Memory B cell (primary cell): Measurements from ENCODE around the gene SORL1.
"Not testable (repeated sequence)": the region's sequence is repeated elsewhere in the genome, so short reads cannot be mapped to it uniquely, and the experiment has no call there.

Experiments
- ATAC-seq: fragments of 150-1000 bp; cut with Tn5 transposase; 2 replicates; pipeline ENCODE4 v1.10.0; 2021; ENCODE audit warnings: low read depth, mild to moderate bottlenecking, moderate library complexity
- DNase-seq, 2 donors: peaks; one replicate each; pipeline ENCODE4 v3.0.0; 2022; ENCODE audit warnings: low spot score in 2 of 2
- H3K27ac Mint-ChIP-seq: one replicate; pipeline ENCODE4 v1.8.0; 2022; ENCODE audit warnings: mild to moderate bottlenecking, moderate library complexity, mixed read lengths
- H3K27me3 Mint-ChIP-seq: one replicate; pipeline ENCODE4 v1.8.0; 2022; ENCODE audit warnings: mixed read lengths
- H3K36me3 Mint-ChIP-seq: one replicate; pipeline ENCODE4 v1.8.0; 2022; ENCODE audit warnings: mild to moderate bottlenecking, mixed read lengths
- H3K4me1 Mint-ChIP-seq: one replicate; pipeline ENCODE4 v1.8.0; 2022; ENCODE audit warnings: mixed read lengths
- H3K4me3 Mint-ChIP-seq: one replicate; pipeline ENCODE4 v1.8.0; 2022; ENCODE audit warnings: mild to moderate bottlenecking, moderate library complexity, mixed read lengths
- H3K9me3 Mint-ChIP-seq: one replicate; pipeline ENCODE4 v1.8.0; 2022; ENCODE audit warnings: mixed read lengths

Gene SORL1, protein sequence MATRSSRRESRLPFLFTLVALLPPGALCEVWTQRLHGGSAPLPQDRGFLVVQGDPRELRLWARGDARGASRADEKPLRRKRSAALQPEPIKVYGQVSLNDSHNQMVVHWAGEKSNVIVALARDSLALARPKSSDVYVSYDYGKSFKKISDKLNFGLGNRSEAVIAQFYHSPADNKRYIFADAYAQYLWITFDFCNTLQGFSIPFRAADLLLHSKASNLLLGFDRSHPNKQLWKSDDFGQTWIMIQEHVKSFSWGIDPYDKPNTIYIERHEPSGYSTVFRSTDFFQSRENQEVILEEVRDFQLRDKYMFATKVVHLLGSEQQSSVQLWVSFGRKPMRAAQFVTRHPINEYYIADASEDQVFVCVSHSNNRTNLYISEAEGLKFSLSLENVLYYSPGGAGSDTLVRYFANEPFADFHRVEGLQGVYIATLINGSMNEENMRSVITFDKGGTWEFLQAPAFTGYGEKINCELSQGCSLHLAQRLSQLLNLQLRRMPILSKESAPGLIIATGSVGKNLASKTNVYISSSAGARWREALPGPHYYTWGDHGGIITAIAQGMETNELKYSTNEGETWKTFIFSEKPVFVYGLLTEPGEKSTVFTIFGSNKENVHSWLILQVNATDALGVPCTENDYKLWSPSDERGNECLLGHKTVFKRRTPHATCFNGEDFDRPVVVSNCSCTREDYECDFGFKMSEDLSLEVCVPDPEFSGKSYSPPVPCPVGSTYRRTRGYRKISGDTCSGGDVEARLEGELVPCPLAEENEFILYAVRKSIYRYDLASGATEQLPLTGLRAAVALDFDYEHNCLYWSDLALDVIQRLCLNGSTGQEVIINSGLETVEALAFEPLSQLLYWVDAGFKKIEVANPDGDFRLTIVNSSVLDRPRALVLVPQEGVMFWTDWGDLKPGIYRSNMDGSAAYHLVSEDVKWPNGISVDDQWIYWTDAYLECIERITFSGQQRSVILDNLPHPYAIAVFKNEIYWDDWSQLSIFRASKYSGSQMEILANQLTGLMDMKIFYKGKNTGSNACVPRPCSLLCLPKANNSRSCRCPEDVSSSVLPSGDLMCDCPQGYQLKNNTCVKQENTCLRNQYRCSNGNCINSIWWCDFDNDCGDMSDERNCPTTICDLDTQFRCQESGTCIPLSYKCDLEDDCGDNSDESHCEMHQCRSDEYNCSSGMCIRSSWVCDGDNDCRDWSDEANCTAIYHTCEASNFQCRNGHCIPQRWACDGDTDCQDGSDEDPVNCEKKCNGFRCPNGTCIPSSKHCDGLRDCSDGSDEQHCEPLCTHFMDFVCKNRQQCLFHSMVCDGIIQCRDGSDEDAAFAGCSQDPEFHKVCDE (N-terminal part only)

DNA sequence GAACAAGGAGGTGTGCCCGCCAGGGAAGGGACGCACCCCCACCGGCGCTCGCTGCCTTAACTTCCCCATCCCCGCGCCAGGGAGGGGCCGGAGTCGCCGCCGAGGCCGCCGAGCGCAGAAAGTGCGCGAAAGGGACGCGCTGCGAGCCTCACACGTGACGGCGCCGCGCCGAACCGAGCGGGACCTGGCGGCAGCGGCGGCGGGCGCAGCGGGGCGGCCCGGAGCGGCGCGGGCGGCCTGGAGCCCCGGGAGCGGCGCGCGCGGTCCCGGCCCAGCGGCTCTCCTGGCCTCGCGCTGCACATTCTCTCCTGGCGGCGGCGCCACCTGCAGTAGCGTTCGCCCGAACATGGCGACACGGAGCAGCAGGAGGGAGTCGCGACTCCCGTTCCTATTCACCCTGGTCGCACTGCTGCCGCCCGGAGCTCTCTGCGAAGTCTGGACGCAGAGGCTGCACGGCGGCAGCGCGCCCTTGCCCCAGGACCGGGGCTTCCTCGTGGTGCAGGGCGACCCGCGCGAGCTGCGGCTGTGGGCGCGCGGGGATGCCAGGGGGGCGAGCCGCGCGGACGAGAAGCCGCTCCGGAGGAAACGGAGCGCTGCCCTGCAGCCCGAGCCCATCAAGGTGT, at the start of gene SORL1:
SORL1 (plus strand) TSS at position 329 of the 623 bp plus-strand sequence; CDS start at position 347, 18 bp downstream.
- H3K9me3 Mint-ChIP-seq, result no peaks in the 10 kb centered on the region
- ATAC-seq (peak; percentile 67), DNase-seq (peak; percentile 52 to 59)
- H3K4me3 Mint-ChIP-seq, result peak within 1 kb of the TSS; percentile 98
- H3K4me1 Mint-ChIP-seq, result peaks cover 43% of the 10 kb centered on the region
- H3K36me3 Mint-ChIP-seq, result no peaks in the 10 kb centered on the region
- peak within 1 kb of the TSS; percentile 94 for H3K27ac Mint-ChIP-seq
- H3K27me3 Mint-ChIP-seq, result peaks cover 10% of the 10 kb centered on the region

DNA sequence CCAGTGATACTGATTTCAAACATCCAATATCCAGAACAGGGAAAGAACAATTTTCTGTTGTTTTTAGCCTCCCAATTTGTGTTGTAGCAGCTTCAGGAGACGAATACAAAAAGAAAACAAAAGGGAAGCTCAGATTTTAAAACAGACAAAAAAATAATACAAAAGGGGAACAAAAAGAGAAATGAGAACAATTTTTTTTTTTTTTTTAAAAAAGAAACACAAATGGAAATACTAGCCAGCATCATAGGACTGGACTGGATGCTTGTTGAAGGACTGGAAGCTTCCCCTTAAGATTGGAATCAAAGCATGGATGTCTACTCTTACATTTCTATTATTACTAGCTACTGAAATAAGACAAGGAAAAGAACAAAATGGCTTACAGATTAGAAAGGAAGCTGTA, 46.5 kb upstream of the SORL1 start:
- H3K4me3 Mint-ChIP-seq, result no peak overlapping the region
- DNase-seq, result no peak
- H3K9me3 Mint-ChIP-seq, result peaks cover 10% of the 10 kb centered on the region
- peaks cover 5% of the 10 kb centered on the region for H3K36me3 Mint-ChIP-seq
- H3K27me3 Mint-ChIP-seq, result no peaks in the 10 kb centered on the region
- peaks cover 9% of the 10 kb centered on the region for H3K4me1 Mint-ChIP-seq
- no peak overlapping the region for H3K27ac Mint-ChIP-seq
- no peak for ATAC-seq

DNA sequence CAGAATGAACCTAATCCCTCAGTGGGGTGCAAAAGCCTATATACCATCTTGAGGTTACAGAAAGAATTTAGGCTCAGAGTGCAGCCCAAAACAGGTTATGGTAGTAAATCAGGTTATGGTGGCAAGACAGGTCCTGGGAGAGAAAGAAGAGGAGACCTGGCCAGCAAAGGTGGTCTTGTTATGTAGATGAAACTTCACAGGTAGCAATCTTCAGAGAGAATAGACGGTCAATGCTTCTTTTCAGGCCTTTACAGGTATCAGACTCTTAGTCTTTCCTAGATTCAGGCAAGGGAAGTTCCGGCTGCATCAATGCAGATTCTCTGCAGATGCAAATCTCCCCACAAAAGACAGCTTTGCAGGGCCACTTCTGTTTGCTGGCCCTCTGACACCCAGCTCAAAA, 45.8 kb upstream of the SORL1 start:
- Mint-ChIP-seq H3K4me1 (peaks cover 9% of the 10 kb centered on the region), H3K27ac (no peak overlapping the region)

DNA sequence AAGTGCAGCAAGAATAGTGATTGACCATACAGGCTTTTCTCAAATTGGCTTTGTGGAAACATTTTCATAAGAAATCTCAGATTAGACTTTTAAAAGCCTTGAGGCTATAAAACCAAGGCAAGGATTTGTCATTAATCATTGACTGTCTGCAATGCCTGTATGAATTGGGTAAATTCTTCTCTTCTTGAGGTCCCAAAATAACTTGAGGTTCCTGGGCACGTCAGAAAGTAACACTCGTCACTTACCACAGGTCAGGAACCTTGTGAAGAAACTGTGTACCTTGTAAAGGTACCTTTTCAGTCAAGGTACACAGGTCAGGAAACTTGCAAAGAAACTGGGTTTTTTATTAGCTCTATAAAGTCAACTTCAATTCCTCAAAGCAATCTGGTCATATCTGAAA, 43.3 kb upstream of the SORL1 start:
- H3K4me3 Mint-ChIP-seq, result no peak overlapping the region
- H3K27me3 Mint-ChIP-seq, result no peaks in the 10 kb centered on the region
- H3K9me3 Mint-ChIP-seq, result peaks cover 2% of the 10 kb centered on the region
- peaks cover 2% of the 10 kb centered on the region for H3K36me3 Mint-ChIP-seq
- peaks cover 9% of the 10 kb centered on the region for H3K4me1 Mint-ChIP-seq
- ATAC-seq (no peak), DNase-seq (no peak)
- H3K27ac Mint-ChIP-seq, result no peak overlapping the region

More for the DNA sequence above, 45.8 kb upstream of the SORL1 start:
- ATAC-seq (no peak), DNase-seq (no peak)
- Mint-ChIP-seq H3K9me3 (peaks cover 9% of the 10 kb centered on the region), H3K27me3 (no peaks in the 10 kb centered on the region), H3K36me3 (peaks cover 5% of the 10 kb centered on the region), H3K4me3 (no peak overlapping the region)

DNA sequence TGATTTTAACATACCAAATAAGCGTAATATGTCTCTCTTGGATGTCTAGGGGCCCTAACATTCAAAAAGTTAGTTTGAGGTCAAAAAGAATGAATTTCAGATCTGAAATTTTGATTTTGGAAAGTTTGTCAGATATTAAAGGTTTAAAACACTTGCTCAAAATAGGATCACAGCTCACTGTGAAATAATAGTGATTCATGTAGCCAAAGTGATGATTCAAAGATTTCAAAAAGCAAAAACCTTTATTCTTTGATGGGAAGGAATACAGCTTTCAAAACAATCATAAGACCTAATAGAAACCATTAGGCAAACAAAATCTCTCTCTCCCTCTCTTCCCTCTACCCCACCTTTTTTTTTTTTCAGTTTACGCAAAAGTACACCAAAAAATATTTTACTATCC, 42.1 kb upstream of the SORL1 start:
- not testable (repeated sequence) for H3K36me3 Mint-ChIP-seq, H3K4me3 Mint-ChIP-seq, H3K4me1 Mint-ChIP-seq, H3K27me3 Mint-ChIP-seq, H3K9me3 Mint-ChIP-seq, H3K27ac Mint-ChIP-seq, DNase-seq, ATAC-seq

GRCh38 chr11:121411330-121411729, 40.8 kb upstream of the SORL1 start:
- H3K4me3 Mint-ChIP-seq, H3K27ac Mint-ChIP-seq, H3K9me3 Mint-ChIP-seq, H3K27me3 Mint-ChIP-seq, DNase-seq, ATAC-seq, H3K4me1 Mint-ChIP-seq, H3K36me3 Mint-ChIP-seq: not testable (repeated sequence)

DNA sequence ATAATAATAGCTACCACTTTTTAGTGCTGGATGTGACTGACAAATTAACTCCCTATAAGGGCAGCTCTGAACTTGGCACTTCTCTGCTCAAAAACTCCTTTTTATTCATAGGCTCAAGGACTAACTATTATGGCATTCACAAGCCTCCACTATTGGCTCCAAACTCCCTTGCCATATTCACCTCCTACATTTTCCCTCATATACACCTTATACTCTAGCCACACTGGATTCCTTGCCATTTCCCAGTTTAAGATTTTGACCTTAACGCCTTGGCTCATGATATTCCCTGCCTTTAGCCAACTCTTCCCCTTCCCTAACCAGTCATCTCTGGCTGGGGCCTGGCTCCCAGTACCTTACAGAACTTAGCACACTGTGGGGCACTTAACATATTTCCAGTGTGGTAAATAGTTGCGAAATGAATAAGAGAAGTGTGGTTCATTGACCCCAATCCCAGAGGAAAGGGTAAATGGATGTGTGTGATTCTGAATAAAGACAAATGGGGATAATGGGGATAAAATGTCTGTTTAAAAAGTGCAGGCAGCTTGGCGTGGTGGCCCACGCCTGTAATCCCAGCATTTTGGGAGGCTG, 40.0 kb upstream of the SORL1 start:
- Mint-ChIP-seq H3K27ac (no peak overlapping the region), H3K9me3 (no peaks in the 10 kb centered on the region), H3K27me3 (no peaks in the 10 kb centered on the region), H3K4me3 (no peak overlapping the region), H3K36me3 (no peaks in the 10 kb centered on the region), H3K4me1 (no peaks in the 10 kb centered on the region)
- no peak for ATAC-seq
- DNase-seq, result no peak

DNA sequence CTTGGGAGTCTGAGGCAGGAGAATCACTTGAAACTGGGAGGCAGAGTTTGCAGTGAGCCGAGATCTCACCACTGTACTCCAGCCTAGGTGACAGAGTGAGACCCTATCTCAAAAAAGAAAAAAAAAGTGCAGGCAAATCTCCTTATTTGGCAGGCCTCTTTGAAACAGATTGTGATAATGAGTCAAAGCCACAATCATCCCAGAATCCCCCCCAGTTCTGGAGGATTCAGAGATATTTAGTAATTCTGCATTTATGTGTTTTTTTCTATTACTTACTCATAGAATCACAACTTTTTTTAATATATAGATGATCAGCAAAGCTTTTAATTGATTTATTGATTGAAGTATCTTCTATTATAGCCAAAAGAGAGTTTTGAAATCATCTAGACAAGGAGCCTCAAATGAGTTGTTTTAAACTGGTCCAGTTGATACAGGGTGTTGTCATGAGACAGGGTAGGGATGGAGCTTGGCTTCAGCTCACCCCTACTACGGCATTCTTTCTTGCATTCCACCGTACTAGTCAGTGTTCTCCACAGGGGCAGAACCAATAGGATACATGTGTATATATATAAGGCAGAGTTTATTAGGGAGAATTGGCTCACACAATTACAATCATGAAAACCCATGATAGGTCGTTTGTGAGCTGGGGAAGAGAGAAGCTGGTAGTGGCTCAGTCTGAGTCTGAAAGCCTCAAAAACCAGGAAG, 39.3 kb upstream of the SORL1 start:
- no peak for ATAC-seq
- H3K36me3 Mint-ChIP-seq, result no peaks in the 10 kb centered on the region
- H3K27me3 Mint-ChIP-seq, result no peaks in the 10 kb centered on the region
- H3K9me3 Mint-ChIP-seq, result no peaks in the 10 kb centered on the region
- H3K4me1 Mint-ChIP-seq, result no peaks in the 10 kb centered on the region
- no peak overlapping the region for H3K4me3 Mint-ChIP-seq
- no peak overlapping the region for H3K27ac Mint-ChIP-seq
- DNase-seq, result no peak

DNA sequence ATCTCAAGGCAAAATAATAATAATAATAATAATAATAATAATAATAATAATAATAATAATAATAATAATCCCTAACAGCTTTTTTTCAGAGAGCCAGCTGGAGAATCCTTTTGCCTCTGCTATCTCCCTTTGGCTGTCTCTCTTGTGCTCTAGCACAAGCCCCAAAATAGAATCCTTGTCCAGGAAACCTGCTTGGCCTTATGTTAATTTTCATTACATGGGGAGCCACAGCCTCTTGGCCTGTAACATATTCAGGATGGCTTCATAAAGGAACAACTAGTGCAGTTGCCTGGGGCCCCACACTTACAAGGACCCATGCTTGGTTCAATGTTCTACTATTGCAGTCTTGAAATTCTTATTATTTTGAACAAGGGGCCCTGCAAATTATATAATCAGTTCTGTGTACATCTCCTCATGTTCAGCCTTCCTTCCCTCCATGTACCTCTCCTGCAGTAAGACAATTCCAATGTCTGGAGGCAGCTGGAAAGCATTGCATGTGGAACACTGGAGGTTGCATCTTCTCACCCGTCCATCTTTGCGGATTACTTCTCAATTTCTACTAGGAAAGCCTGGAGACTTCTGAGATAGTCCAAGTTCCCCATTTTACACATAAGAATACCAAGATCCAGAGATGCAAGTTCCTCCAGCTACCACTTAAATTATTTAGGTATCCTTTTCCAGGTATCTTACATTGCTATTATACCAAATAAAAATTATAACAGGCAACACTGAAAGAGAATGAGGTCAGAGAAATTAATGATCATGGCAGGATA, 37.8 kb upstream of the SORL1 start:
- H3K4me3 Mint-ChIP-seq, result no peak overlapping the region
- no peak for ATAC-seq
- no peaks in the 10 kb centered on the region for H3K36me3 Mint-ChIP-seq
- DNase-seq, result no peak
- no peaks in the 10 kb centered on the region for H3K9me3 Mint-ChIP-seq
- no peak overlapping the region for H3K27ac Mint-ChIP-seq
- peaks cover 5% of the 10 kb centered on the region for H3K4me1 Mint-ChIP-seq
- H3K27me3 Mint-ChIP-seq, result no peaks in the 10 kb centered on the region

DNA sequence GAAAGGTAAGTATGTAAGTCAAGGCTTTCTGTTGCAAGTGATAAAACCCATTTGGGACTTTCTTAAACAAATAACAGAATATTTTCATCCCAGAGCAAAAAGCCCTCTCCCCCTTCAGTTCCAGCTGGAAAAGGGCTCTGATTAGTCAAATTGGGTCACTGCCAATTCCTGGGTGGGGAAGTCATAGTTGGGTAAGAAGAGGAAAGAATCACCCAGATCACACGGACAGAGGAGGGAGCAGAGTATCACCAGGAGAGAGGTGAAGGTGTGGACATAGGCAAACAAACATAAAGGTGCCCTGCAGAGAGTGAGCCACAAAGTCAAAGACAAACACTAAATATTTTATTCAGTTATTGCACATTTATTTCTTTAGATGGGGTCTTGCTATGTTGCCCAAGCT, 36.3 kb upstream of the SORL1 start:
- H3K4me1 Mint-ChIP-seq, result peaks cover 5% of the 10 kb centered on the region

GRCh38 chr11:121417055-121417551, 35.0 kb upstream of the SORL1 start:
- Mint-ChIP-seq H3K4me1 (peaks cover 10% of the 10 kb centered on the region), H3K27ac (no peak overlapping the region), H3K9me3 (no peaks in the 10 kb centered on the region), H3K36me3 (no peaks in the 10 kb centered on the region), H3K27me3 (no peaks in the 10 kb centered on the region), H3K4me3 (no peak overlapping the region)
- DNase-seq (no peak), ATAC-seq (no peak)

More for the DNA sequence above, 36.3 kb upstream of the SORL1 start:
- ATAC-seq (no peak), DNase-seq (no peak)
- H3K27me3 Mint-ChIP-seq, result no peaks in the 10 kb centered on the region
- no peaks in the 10 kb centered on the region for H3K36me3 Mint-ChIP-seq
- no peak overlapping the region for H3K4me3 Mint-ChIP-seq
- H3K27ac Mint-ChIP-seq, result peak overlapping the region; percentile 22
- no peaks in the 10 kb centered on the region for H3K9me3 Mint-ChIP-seq

GRCh38 chr11:121417607-121418006, 34.5 kb upstream of the SORL1 start:
- no peak for ATAC-seq
- no peaks in the 10 kb centered on the region for H3K36me3 Mint-ChIP-seq
- H3K27ac Mint-ChIP-seq, result no peak overlapping the region
- no peak overlapping the region for H3K4me3 Mint-ChIP-seq
- DNase-seq, result no peak
- no peaks in the 10 kb centered on the region for H3K27me3 Mint-ChIP-seq
- no peaks in the 10 kb centered on the region for H3K9me3 Mint-ChIP-seq
- H3K4me1 Mint-ChIP-seq, result peaks cover 13% of the 10 kb centered on the region
